Stomach (tissue), 4 donors: Measurements from ENCODE around the gene DIS3L2.

Experiments
- CTCF ChIP-seq, 7 experiments: fragments of 450-650 bp in 4 of 7; fragments of 200-600 bp in 3 of 7; sonication (generic) in 3 of 7; IDR thresholded peaks; one replicate each; pipeline ENCODE4 v1.5.1; 2016 to 2019; ENCODE audit warnings: antibody characterized with exemption in 7 of 7, control low read depth in 2 of 7, mild to moderate bottlenecking in 1 of 7
- POLR2A ChIP-seq, 4 donors: fragments of 450-650 bp; IDR thresholded peaks; one replicate each; pipeline ENCODE4 v1.6.1; 2016; ENCODE audit warnings: antibody characterized with exemption in 4 of 4, control low read depth in 2 of 4, mild to moderate bottlenecking in 1 of 4, moderate library complexity in 1 of 4

- TF ChIP-seq CTCF (IDR thresholded peaks at IDR 0.05) = no peak
- TF ChIP-seq POLR2A (IDR thresholded peaks at IDR 0.05) = no peak
Measured at GRCh38 chr2:232349546-232349945, 388.0 kb downstream of the DIS3L2 start.
